HepG2 (cell line): ENCODE results near the gene PRDM7. TPM values are rescaled to one million over a fixed set of nuclear protein-coding genes. Genes with fewer than 3 reads are reported as not detected.

Experiments
- ATF7 ChIP-seq, 2 experiments: fragments of 450-650 bp in 1 of 2; sonication (generic) in 1 of 2; formaldehyde crosslinking in 1 of 2; IDR thresholded peaks; 2 replicates each; pipeline versions ENCODE4 v1.4.0 to v1.6.1; 2016 to 2020; ENCODE audit warnings: antibody characterized with exemption in 1 of 2, mild to moderate bottlenecking in 1 of 2, missing genetic modification reagents in 1 of 2
- BCL6 ChIP-seq: IDR thresholded peaks from 2 replicates; pipeline ENCODE4 v1.6.1; 2016; ENCODE audit warnings: missing genetic modification reagents, missing compliant biosample characterization
- CAMTA2 ChIP-seq: sonication (generic); formaldehyde crosslinking; IDR thresholded peaks from 2 replicates; pipeline ENCODE4 v1.4.0; 2020; ENCODE audit warnings: mild to moderate bottlenecking, missing genetic modification reagents, borderline replicate concordance
- CCAR2 ChIP-seq: fragments of 200-400 bp; formaldehyde crosslinking; optimal IDR thresholded peaks from 2 replicates; pipeline ENCODE3; 2018; ENCODE audit warnings: low read depth, mild to moderate bottlenecking, low read length, moderate library complexity
- KAT2B ChIP-seq: fragments of 150-350 bp; IDR thresholded peaks from 2 replicates; pipeline ENCODE4 v1.6.1; 2014; ENCODE audit warnings: low read depth, low read length, borderline replicate concordance
- MAZ ChIP-seq, 2 experiments: sonication (generic) in 1 of 2; formaldehyde crosslinking in 1 of 2; IDR thresholded peaks; 2 replicates each; pipeline versions ENCODE4 v1.5.0 to v1.6.1; 2012 to 2020; ENCODE audit warnings: low read depth in 2 of 2, mild to moderate bottlenecking in 2 of 2, borderline replicate concordance in 1 of 2, improper control_type of control experiment in 1 of 2, low read length in 1 of 2, missing genetic modification reagents in 1 of 2, moderate library complexity in 1 of 2
- NFE2L1 ChIP-seq: sonication (generic); formaldehyde crosslinking; IDR thresholded peaks from 2 replicates; pipeline ENCODE4 v1.4.0; 2020; ENCODE audit warnings: missing genetic modification reagents, mild to moderate bottlenecking, borderline replicate concordance
- NFYC ChIP-seq: IDR thresholded peaks from 2 replicates; pipeline ENCODE4 v1.6.1; 2016; ENCODE audit warnings: missing genetic modification reagents, missing compliant biosample characterization
- PAX8 ChIP-seq: sonication (generic); formaldehyde crosslinking; IDR thresholded peaks from 2 replicates; pipeline ENCODE4 v1.8.0; 2022; ENCODE audit warnings: mild to moderate bottlenecking, missing genetic modification reagents, borderline replicate concordance
- ZFP36L2 ChIP-seq: sonication (generic); formaldehyde crosslinking; IDR thresholded peaks from 2 replicates; pipeline ENCODE4 v1.4.0; 2020; ENCODE audit warnings: missing genetic modification reagents
- ZNF230 ChIP-seq: sonication (generic); formaldehyde crosslinking; IDR thresholded peaks from 2 replicates; pipeline ENCODE4 v1.4.0; 2020; ENCODE audit warnings: mild to moderate bottlenecking, missing genetic modification reagents
- ZNF263 ChIP-seq: sonication (generic); formaldehyde crosslinking; IDR thresholded peaks from 2 replicates; pipeline ENCODE4 v1.4.0; 2020; ENCODE audit warnings: missing genetic modification reagents
- ZNF343 ChIP-seq: sonication (generic); formaldehyde crosslinking; IDR thresholded peaks from 2 replicates; pipeline ENCODE4 v1.4.0; 2020; ENCODE audit warnings: mild to moderate bottlenecking, missing genetic modification reagents
- ZNF44 ChIP-seq: sonication (generic); formaldehyde crosslinking; IDR thresholded peaks from 2 replicates; pipeline ENCODE4 v1.5.1; 2020; ENCODE audit warnings: mild to moderate bottlenecking, missing genetic modification reagents
- ZNF615 ChIP-seq: sonication (generic); formaldehyde crosslinking; IDR thresholded peaks from 2 replicates; pipeline ENCODE4 v1.5.0; 2020; ENCODE audit warnings: mild to moderate bottlenecking, missing genetic modification reagents, borderline replicate concordance
- ZNF678 ChIP-seq: sonication (generic); formaldehyde crosslinking; IDR thresholded peaks from 2 replicates; pipeline ENCODE4 v1.4.0; 2020; ENCODE audit warnings: mild to moderate bottlenecking, missing genetic modification reagents
- ZNF749 ChIP-seq: sonication (generic); formaldehyde crosslinking; IDR thresholded peaks from 2 replicates; pipeline ENCODE4 v1.8.0; 2022; ENCODE audit warnings: mild to moderate bottlenecking, missing genetic modification reagents, moderate library complexity, borderline replicate concordance
- polyA plus RNA-seq, 8 experiments: library from polyadenylated mRNA; depleted of rRNA in 3 of 8; stranded (reverse) in 7 of 8; unstranded in 1 of 8; fragments of >200 nt; fragmentation: Illumina TruSeq in 4 of 8; extraction: Trizol in 4 of 8; gene quantifications; 2 replicates each; pipeline versions ENCODE4 v1.2.1 to v1.2.3, GENCODE V29; 2011 to 2016; ENCODE audit warnings: low read depth in 4 of 8, missing spikeins in 1 of 8, mixed read lengths in 1 of 8; ENCODE audit not compliant: insufficient read depth in 1 of 8
- total RNA-seq, 5 experiments: library from RNA; depleted of rRNA; stranded (reverse); fragments of >200 nt; fragmentation: Illumina TruSeq; extraction: Trizol; gene quantifications; 2 replicates each; pipeline ENCODE4 v1.2.3, GENCODE V29; 2016; ENCODE audit warnings: low read depth in 1 of 5
- TF ChIP-seq, protein P1 (sequence below): sonication (generic); formaldehyde crosslinking; IDR thresholded peaks from 2 replicates; pipeline ENCODE4 v1.4.0; 2020; ENCODE audit warnings: missing genetic modification reagents
- TF ChIP-seq, protein P2 (sequence below): sonication (generic); formaldehyde crosslinking; IDR thresholded peaks from 2 replicates; pipeline ENCODE4 v1.8.1; 2023; ENCODE audit warnings: mild to moderate bottlenecking, missing genetic modification reagents, borderline replicate concordance
- TF ChIP-seq, protein P3 (sequence below): sonication (generic); formaldehyde crosslinking; IDR thresholded peaks from 2 replicates; pipeline ENCODE4 v1.9.0; 2021; ENCODE audit warnings: missing genetic modification reagents, mild to moderate bottlenecking, borderline replicate concordance
- TF ChIP-seq, protein P4 (sequence below): sonication (generic); formaldehyde crosslinking; IDR thresholded peaks from 2 replicates; pipeline ENCODE4 v1.4.0; 2020; ENCODE audit warnings: mild to moderate bottlenecking, missing genetic modification reagents
- TF ChIP-seq, protein P5 (sequence below): sonication (generic); formaldehyde crosslinking; conservative IDR thresholded peaks from 2 replicates; pipeline ENCODE4 v1.4.0; 2020; ENCODE audit warnings: missing genetic modification reagents
- TF ChIP-seq, protein P6 (sequence below): sonication (generic); formaldehyde crosslinking; IDR thresholded peaks from 2 replicates; pipeline ENCODE4 v1.4.0; 2020; ENCODE audit warnings: missing genetic modification reagents

PRDM7 gene
- total and polyA plus RNA-seq, 2 of the 13 experiments (the other 11 are each of a cell fraction or from before 2014, with no cell fraction given), result not detected

DNA sequence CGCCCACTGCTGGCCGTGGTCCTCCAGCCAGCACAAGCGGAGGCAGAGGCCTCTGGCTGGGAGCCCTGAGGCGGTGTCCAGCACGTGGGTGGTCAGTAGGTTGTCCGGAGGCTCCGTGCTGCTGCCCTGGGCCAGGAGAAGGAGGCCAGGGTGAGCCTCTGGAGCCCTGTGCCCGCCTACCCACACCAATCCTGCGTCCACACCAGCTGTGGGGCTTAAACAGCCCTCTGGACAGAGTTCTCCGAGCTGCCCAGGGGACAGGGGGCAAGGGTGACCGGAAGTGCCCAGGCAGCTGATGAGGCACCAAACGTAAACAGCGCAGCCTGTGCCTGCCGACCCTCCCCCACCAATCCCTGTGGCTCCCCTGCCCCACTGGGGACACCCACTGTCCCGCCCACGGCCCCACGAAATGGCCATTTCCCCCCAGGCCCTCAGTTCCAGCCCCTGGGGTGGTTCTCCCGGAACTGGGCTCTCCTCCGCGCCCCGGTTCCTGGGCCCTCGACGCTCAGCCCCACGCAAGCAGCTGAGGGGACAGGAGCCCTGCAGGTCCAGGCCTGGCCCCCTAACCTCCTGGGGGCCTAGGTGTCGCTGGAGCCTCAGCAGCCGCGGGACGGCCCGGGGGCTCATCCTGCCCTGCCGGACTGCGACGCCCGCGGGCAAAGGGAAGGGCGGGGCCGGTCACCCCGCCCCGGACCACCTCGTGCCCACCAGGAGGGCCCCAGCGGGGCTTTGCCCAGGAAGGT, 30.0 kb downstream of the PRDM7 start (continued):
- TF ChIP-seq, protein P1, sequence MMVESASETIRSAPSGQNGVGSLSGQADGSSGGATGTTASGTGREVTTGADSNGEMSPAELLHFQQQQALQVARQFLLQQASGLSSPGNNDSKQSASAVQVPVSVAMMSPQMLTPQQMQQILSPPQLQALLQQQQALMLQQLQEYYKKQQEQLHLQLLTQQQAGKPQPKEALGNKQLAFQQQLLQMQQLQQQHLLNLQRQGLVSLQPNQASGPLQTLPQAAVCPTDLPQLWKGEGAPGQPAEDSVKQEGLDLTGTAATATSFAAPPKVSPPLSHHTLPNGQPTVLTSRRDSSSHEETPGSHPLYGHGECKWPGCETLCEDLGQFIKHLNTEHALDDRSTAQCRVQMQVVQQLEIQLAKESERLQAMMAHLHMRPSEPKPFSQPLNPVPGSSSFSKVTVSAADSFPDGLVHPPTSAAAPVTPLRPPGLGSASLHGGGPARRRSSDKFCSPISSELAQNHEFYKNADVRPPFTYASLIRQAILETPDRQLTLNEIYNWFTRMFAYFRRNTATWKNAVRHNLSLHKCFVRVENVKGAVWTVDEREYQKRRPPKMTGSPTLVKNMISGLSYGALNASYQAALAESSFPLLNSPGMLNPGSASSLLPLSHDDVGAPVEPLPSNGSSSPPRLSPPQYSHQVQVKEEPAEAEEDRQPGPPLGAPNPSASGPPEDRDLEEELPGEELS (CRISPR knock-in tag), result peak; percentile 64
- TF ChIP-seq, protein P2, sequence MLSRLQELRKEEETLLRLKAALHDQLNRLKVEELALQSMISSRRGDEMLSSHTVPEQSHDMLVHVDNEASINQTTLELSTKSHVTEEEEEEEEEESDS (CRISPR knock-in tag), result no peak
- TF ChIP-seq ZNF615 (no peak), ZNF749 (CRISPR knock-in tag) (0 out of 2 replicates have a peak, but pooled peaks have one; percentile 54), CCAR2 (no peak), BCL6 (CRISPR knock-in tag) (0 out of 2 replicates have a peak, but pooled peaks have one; percentile 8), NFYC (CRISPR knock-in tag) (no peak), NFE2L1 (peak; percentile 48; the same call in 1 of the 2 replicates), CAMTA2 (CRISPR knock-in tag) (0 out of 2 replicates have a peak, but pooled peaks have one; percentile 58), PAX8 (peak; percentile 75; the same call in 1 of the 2 replicates), ZNF230 (CRISPR knock-in tag) (peak; percentile 74; the same call in 1 of the 2 replicates), ZNF678 (CRISPR knock-in tag) (no peak), ZNF343 (CRISPR knock-in tag) (0 out of 2 replicates have a peak, but pooled peaks have one; percentile 33), ZNF263 (CRISPR knock-in tag) (peak; percentile 64), ATF7 (IDR thresholded peaks at IDR 0.05) (no peak), ATF7 (CRISPR knock-in tag; IDR thresholded peaks at IDR 0.05) (no peak; the same call in none of the 2 replicates), MAZ (IDR thresholded peaks at IDR 0.05; ENCODE audit: borderline replicate concordance, low read depth, low read length) (no peak), MAZ (CRISPR knock-in tag; IDR thresholded peaks at IDR 0.05; ENCODE audit: low read depth) (peak; percentile 72), KAT2B (no peak), ZFP36L2 (CRISPR knock-in tag) (no peak), ZNF44 (CRISPR knock-in tag) (peak; percentile 64; the same call in 1 of the 2 replicates)
- TF ChIP-seq, protein P3, sequence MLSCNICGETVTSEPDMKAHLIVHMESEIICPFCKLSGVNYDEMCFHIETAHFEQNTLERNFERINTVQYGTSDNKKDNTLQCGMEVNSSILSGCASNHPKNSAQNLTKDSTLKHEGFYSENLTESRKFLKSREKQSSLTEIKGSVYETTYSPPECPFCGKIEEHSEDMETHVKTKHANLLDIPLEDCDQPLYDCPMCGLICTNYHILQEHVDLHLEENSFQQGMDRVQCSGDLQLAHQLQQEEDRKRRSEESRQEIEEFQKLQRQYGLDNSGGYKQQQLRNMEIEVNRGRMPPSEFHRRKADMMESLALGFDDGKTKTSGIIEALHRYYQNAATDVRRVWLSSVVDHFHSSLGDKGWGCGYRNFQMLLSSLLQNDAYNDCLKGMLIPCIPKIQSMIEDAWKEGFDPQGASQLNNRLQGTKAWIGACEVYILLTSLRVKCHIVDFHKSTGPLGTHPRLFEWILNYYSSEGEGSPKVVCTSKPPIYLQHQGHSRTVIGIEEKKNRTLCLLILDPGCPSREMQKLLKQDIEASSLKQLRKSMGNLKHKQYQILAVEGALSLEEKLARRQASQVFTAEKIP (CRISPR knock-in tag), result no peak
- TF ChIP-seq, protein P4, sequence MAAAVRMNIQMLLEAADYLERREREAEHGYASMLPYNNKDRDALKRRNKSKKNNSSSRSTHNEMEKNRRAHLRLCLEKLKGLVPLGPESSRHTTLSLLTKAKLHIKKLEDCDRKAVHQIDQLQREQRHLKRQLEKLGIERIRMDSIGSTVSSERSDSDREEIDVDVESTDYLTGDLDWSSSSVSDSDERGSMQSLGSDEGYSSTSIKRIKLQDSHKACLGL (CRISPR knock-in tag), result peak; percentile 84
- TF ChIP-seq, protein P5, sequence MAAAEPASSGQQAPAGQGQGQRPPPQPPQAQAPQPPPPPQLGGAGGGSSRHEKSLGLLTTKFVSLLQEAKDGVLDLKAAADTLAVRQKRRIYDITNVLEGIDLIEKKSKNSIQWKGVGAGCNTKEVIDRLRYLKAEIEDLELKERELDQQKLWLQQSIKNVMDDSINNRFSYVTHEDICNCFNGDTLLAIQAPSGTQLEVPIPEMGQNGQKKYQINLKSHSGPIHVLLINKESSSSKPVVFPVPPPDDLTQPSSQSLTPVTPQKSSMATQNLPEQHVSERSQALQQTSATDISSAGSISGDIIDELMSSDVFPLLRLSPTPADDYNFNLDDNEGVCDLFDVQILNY (CRISPR knock-in tag), result no peak
- TF ChIP-seq, protein P6, sequence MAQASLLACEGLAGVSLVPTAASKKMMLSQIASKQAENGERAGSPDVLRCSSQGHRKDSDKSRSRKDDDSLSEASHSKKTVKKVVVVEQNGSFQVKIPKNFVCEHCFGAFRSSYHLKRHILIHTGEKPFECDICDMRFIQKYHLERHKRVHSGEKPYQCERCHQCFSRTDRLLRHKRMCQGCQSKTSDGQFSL, result no peak; the same call in 1 of the 2 replicates
